IMR-90 (cell line): ENCODE measurements around the gene IFNGR1. TPM values are rescaled to one million over a fixed set of nuclear protein-coding genes. Genes with fewer than 3 reads are reported as not detected.

ENCODE experiments used
- ATAC-seq: fragments of 200-7000 bp; cut with Tn5 transposase; 2 replicates; pipeline ENCODE4 v1.9.1; 2020; ENCODE audit warnings: low read depth, mild to moderate bottlenecking, moderate library complexity
- BruUV-seq: library from RNA; stranded (reverse); fragments of 400-500 nt; replicated peaks from 2 replicates; lab custom pipeline; 2021; lab: Mats Ljungman, UMichigan
- CTCF ChIA-PET: fragments of 300-600 bp; formaldehyde crosslinking; extraction: SDS; loops from one replicate; lab custom pipeline; 2021; ENCODE audit warnings: antibody characterized with exemption; lab: Yijun Ruan, JAX
- POLR2A ChIA-PET: fragments of 300-600 bp; sonication (Branson Sonifier 250); formaldehyde crosslinking; loops from one replicate; lab custom pipeline; 2022; ENCODE audit warnings: antibody characterized with exemption; ENCODE audit not compliant: unreplicated experiment; lab: Charles Lee
- DNase-seq: peaks from one replicate; pipeline ENCODE4 v3.0.0; 2013
- H2AFZ ChIP-seq: replicated peaks from 2 replicates; pipeline ENCODE3; 2013; ENCODE audit warnings: low read length, mild to moderate bottlenecking; ENCODE audit not compliant: poor library complexity
- H2AK5ac ChIP-seq: 2 replicates; pipeline ENCODE4 v1.6.1; 2013; ENCODE audit warnings: low read depth, low read length, inconsistent platforms
- H2AK9ac ChIP-seq: replicated peaks from 2 replicates; pipeline ENCODE3; 2013; ENCODE audit warnings: mild to moderate bottlenecking, low read depth, low read length, moderate library complexity; ENCODE audit not compliant: poor library complexity
- H2BK120ac ChIP-seq: 2 replicates; pipeline ENCODE4 v1.6.1; 2013; ENCODE audit warnings: low read depth, low read length, inconsistent platforms
- H2BK15ac ChIP-seq: 3 replicates; pipeline ENCODE4 v1.6.1; 2013; ENCODE audit warnings: low read depth, low read length, inconsistent platforms
- H2BK20ac ChIP-seq: 2 replicates; pipeline ENCODE4 v1.6.1; 2013; ENCODE audit warnings: low read depth, mild to moderate bottlenecking, inconsistent platforms, low read length, moderate library complexity
- H2BK5ac ChIP-seq: 2 replicates; pipeline ENCODE4 v1.6.1; 2013; ENCODE audit warnings: mild to moderate bottlenecking, low read depth, low read length, inconsistent platforms; ENCODE audit not compliant: poor library complexity, severe bottlenecking
- H3K14ac ChIP-seq: replicated peaks from 2 replicates; pipeline ENCODE4 v1.6.1; 2013; ENCODE audit warnings: low read depth, low read length, inconsistent platforms
- H3K18ac ChIP-seq: 2 replicates; pipeline ENCODE4 v1.6.1; 2013; ENCODE audit warnings: low read depth, low read length, control low read depth
- H3K23ac ChIP-seq: 2 replicates; pipeline ENCODE4 v1.6.1; 2013; ENCODE audit warnings: low read depth, low read length, inconsistent platforms
- H3K27ac ChIP-seq: 2 replicates; pipeline ENCODE4 v1.5.1; 2013; ENCODE audit warnings: mild to moderate bottlenecking, control low read depth, low read length; ENCODE audit not compliant: insufficient read depth
- H3K27me3 ChIP-seq: 2 replicates; pipeline ENCODE4 v1.6.1; 2013; ENCODE audit warnings: low read length; ENCODE audit not compliant: control insufficient read depth, insufficient read depth
- H3K36me3 ChIP-seq: 2 replicates; pipeline ENCODE4 v1.6.1; 2013; ENCODE audit warnings: low read length, mixed read lengths; ENCODE audit not compliant: control insufficient read depth, insufficient read depth
- H3K4ac ChIP-seq: 2 replicates; pipeline ENCODE4 v1.6.1; 2013; ENCODE audit warnings: low read depth, low read length, inconsistent platforms
- H3K4me1 ChIP-seq: 2 replicates; pipeline ENCODE4 v1.6.1; 2013; ENCODE audit warnings: low read length, mixed read lengths; ENCODE audit not compliant: control insufficient read depth, insufficient read depth
- H3K4me2 ChIP-seq: 2 replicates; pipeline ENCODE4 v1.6.1; 2013; ENCODE audit warnings: low read depth, mild to moderate bottlenecking, control low read depth, low read length, moderate library complexity
- H3K4me3 ChIP-seq: 2 replicates; pipeline ENCODE4 v1.5.1; 2013; ENCODE audit warnings: low read depth, mild to moderate bottlenecking, control low read depth, low read length, moderate library complexity; ENCODE audit not compliant: insufficient read depth
- H3K56ac ChIP-seq: 2 replicates; pipeline ENCODE4 v1.6.1; 2013; ENCODE audit warnings: low read length, inconsistent platforms; ENCODE audit not compliant: insufficient read depth; ENCODE audit errors: extremely low read depth
- H3K79me1 ChIP-seq, 2 experiments: 2 replicates each; pipeline ENCODE4 v1.6.1; 2013; ENCODE audit warnings: low read length in 2 of 2, inconsistent platforms in 1 of 2, low read depth in 1 of 2
- H3K9ac ChIP-seq: 2 replicates; pipeline ENCODE4 v1.6.1; 2013; ENCODE audit warnings: low read depth, low read length, control low read depth
- H3K9me1 ChIP-seq: 2 replicates; pipeline ENCODE4 v1.6.1; 2013; ENCODE audit warnings: low read length, inconsistent platforms; ENCODE audit not compliant: insufficient read depth
- H3K9me3 ChIP-seq: 2 replicates; pipeline ENCODE4 v1.6.1; 2013; ENCODE audit warnings: low read length; ENCODE audit not compliant: control insufficient read depth, insufficient read depth
- H4K20me1 ChIP-seq: 2 replicates; pipeline ENCODE4 v1.6.1; 2013; ENCODE audit warnings: low read length, inconsistent platforms; ENCODE audit not compliant: insufficient read depth
- H4K5ac ChIP-seq: 2 replicates; pipeline ENCODE4 v1.6.1; 2013; ENCODE audit warnings: mild to moderate bottlenecking, low read depth, low read length, control low read depth
- H4K8ac ChIP-seq, 2 experiments: 2 replicates each; pipeline ENCODE4 v1.6.1; 2013; ENCODE audit warnings: low read depth in 2 of 2, low read length in 2 of 2, control low read depth in 1 of 2, inconsistent platforms in 1 of 2
- H4K91ac ChIP-seq: 2 replicates; pipeline ENCODE4 v1.6.1; 2013; ENCODE audit warnings: low read depth, low read length, inconsistent platforms; ENCODE audit not compliant: insufficient read depth
- BHLHE40 ChIP-seq: fragments of 150-350 bp; IDR thresholded peaks from 2 replicates; pipeline ENCODE4 v1.6.1; 2016; ENCODE audit warnings: mild to moderate bottlenecking, low read depth, low read length
- CEBPB ChIP-seq: IDR thresholded peaks from 2 replicates; pipeline ENCODE4 v1.6.1; 2012; ENCODE audit warnings: low read depth, low read length, improper control_type of control experiment
- FOS ChIP-seq: fragments of 150-350 bp; IDR thresholded peaks from 2 replicates; pipeline ENCODE4 v1.6.1; 2016; ENCODE audit warnings: low read depth, low read length
- MAFK ChIP-seq: IDR thresholded peaks from 2 replicates; pipeline ENCODE4 v1.6.1; 2012; ENCODE audit warnings: low read depth, low read length, improper control_type of control experiment
- MAZ ChIP-seq: IDR thresholded peaks from 2 replicates; pipeline ENCODE4 v1.6.1; 2012; ENCODE audit warnings: low read depth, mild to moderate bottlenecking, low read length, improper control_type of control experiment, moderate library complexity, borderline replicate concordance
- MXI1 ChIP-seq: IDR thresholded peaks from 2 replicates; pipeline ENCODE4 v1.6.1; 2012; ENCODE audit warnings: low read depth, mild to moderate bottlenecking, low read length, moderate library complexity, borderline replicate concordance
- NFE2L2 ChIP-seq: fragments of 150-350 bp; IDR thresholded peaks from 2 replicates; pipeline ENCODE4 v1.6.1; 2016; ENCODE audit warnings: low read depth, mild to moderate bottlenecking, low read length
- RAD21 ChIP-seq: IDR thresholded peaks from 2 replicates; pipeline ENCODE4 v1.6.1; 2012; ENCODE audit warnings: low read length, improper control_type of control experiment
- RCOR1 ChIP-seq: IDR thresholded peaks from 2 replicates; pipeline ENCODE4 v1.6.1; 2012; ENCODE audit warnings: mild to moderate bottlenecking, low read length, improper control_type of control experiment; ENCODE audit not compliant: insufficient replicate concordance
- RFX5 ChIP-seq: IDR thresholded peaks from 2 replicates; pipeline ENCODE4 v1.8.0; 2012; ENCODE audit warnings: low read depth, mild to moderate bottlenecking, low read length, moderate library complexity
- SMC3 ChIP-seq: fragments of 150-350 bp; IDR thresholded peaks from 2 replicates; pipeline ENCODE4 v1.6.1; 2016; ENCODE audit warnings: low read depth, mild to moderate bottlenecking, antibody characterized with exemption, low read length, moderate library complexity
- USF2 ChIP-seq: fragments of 150-350 bp; IDR thresholded peaks from 2 replicates; pipeline ENCODE4 v1.6.1; 2017; ENCODE audit warnings: mild to moderate bottlenecking, antibody characterized with exemption, low read length, low read depth
- WGBS, 2 experiments: methylation state at CpG; one replicate each; pipeline versions ENCODE4 v1.1.5 to v1.1.7; 2013; ENCODE audit warnings: missing lambda C conversion rate in 2 of 2; ENCODE audit not compliant: insufficient read length in 1 of 2; ENCODE audit errors: extremely low coverage in 2 of 2; 5-methylcytosine and 5-hydroxymethylcytosine counted together
- dilution Hi-C: fragments of 300-500 bp; cut with HindIII; formaldehyde crosslinking; loops from one replicate; pipeline ENCODE4 v1.14.3; 2018; ENCODE audit warnings: low sequenced_read_pairs; ENCODE audit not compliant: unreplicated experiment
- in situ Hi-C: fragments of 300-500 bp; cut with MboI; formaldehyde crosslinking; loops from 3 replicates; pipeline ENCODE4 v1.14.3; 2019; ENCODE audit warnings: low sequenced_read_pairs, inconsistent platforms, mixed read lengths
- intact Hi-C: fragments of 100-400 bp; cut with micrococcal nuclease; formaldehyde crosslinking; loops from 2 replicates; pipeline ENCODE4 v1.10.0; 2022
- polyA plus RNA-seq, 3 experiments: library from polyadenylated mRNA; depleted of rRNA; stranded (reverse); fragments of >200 nt; gene quantifications; 2 replicates each; pipeline ENCODE4 v1.2.3, GENCODE V29; 2012; ENCODE audit warnings: low replicate concordance in 1 of 3
- total RNA-seq: library from RNA; depleted of rRNA; stranded (reverse); fragments of >200 nt; gene quantifications from 2 replicates; pipeline ENCODE4 v1.2.3, GENCODE V29; 2012
- TF ChIP-seq, protein P1 (sequence below): conservative IDR thresholded peaks from 2 replicates; pipeline ENCODE4 v1.5.1; 2012; ENCODE audit warnings: mild to moderate bottlenecking, low read depth, low read length, improper control_type of control experiment

The IFNGR1 gene
- total and polyA plus RNA-seq, 2 of the 4 experiments (the other 2 are of a cell fraction) = 19.1 to 25.6 TPM

DNA sequence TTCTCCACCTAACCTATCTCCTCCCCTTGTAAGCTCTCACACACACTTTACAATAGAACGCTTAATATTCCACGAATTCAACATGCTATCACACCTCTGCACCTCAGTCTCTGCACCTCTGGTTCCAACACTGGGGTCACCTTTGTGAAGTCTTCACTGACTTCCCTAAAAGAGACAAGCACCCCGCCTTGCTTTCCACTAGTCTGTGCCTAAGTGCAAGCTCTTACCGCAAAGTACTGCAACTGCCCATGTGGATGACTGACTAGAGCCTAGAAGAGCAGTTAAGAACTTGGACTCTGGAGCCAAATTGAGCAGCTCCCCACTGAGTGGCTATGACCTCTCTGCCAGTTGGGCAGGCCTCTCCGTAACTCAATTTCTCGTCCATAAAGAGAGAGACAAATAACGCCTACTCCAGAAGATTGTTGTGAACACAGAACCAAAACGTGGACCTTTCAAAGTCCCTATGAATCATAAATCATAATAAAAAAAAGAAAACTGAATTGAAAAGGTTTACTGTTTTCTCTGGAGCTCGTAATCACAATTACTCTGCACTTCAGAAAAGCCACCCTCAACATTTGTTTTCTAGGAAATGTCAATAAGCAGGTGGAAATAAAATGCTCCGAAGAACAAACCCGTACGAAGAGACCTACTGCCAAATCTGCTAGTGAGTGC, 1.2 kb downstream of the IFNGR1 start (continued):
- no peak for TF ChIP-seq MAFK

GRCh38 chr6:137216875-137217553, 2.2 kb downstream of the IFNGR1 start:
- ChIA-PET POLR2A (no interaction called here), CTCF (no interaction called here)
- no peak overlapping the region for H4K5ac ChIP-seq
- H2AK9ac ChIP-seq = no peak overlapping the region
- no peak for DNase-seq
- H3K4me3 ChIP-seq = no peak overlapping the region
- no peaks in the 10 kb centered on the region for H3K9me3 ChIP-seq
- H3K36me3 ChIP-seq = no peaks in the 10 kb centered on the region
- H3K9ac ChIP-seq = no peak overlapping the region
- in situ Hi-C loops = no loop called here
- H4K91ac ChIP-seq = no peak overlapping the region
- no peak overlapping the region for H3K18ac ChIP-seq
- no peak overlapping the region for H4K8ac ChIP-seq
- H2BK20ac ChIP-seq = no peak overlapping the region
- peaks cover 21 to 41% of the 10 kb centered on the region in 2 experiments; a peak in 3 of 4 replicates for H3K79me1 ChIP-seq
- H2AFZ ChIP-seq = no peak overlapping the region
- peaks cover 4% of the 10 kb centered on the region for H3K9me1 ChIP-seq
- peaks cover 5% of the 10 kb centered on the region for H3K4me1 ChIP-seq
- WGBS, 2 experiments = 79% methylated on average over 5 of the region's 12 CpGs; no CpG with 5 or more reads in 1 of the 2 experiments
- intact Hi-C loops = no loop called here
- BruUV-seq = no TSS peak
- H3K27ac ChIP-seq = no peak overlapping the region
- H3K4ac ChIP-seq = no peak overlapping the region
- H4K20me1 ChIP-seq = peaks cover 34% of the 10 kb centered on the region
- H2BK5ac ChIP-seq = no peak overlapping the region
- dilution Hi-C loops = no loop called here
- H3K4me2 ChIP-seq = peak overlapping the region; percentile 12
- H3K56ac ChIP-seq = no peak overlapping the region
- H3K14ac ChIP-seq = no peak overlapping the region
- no peak overlapping the region for H3K23ac ChIP-seq
- no peak overlapping the region for H2BK15ac ChIP-seq
- H3K27me3 ChIP-seq = no peaks in the 10 kb centered on the region
- ATAC-seq = no peak
- no peak overlapping the region for H2BK120ac ChIP-seq
- H2AK5ac ChIP-seq = no peak overlapping the region
- TF ChIP-seq RCOR1 = no peak
- TF ChIP-seq RAD21 = no peak
- no peak for TF ChIP-seq CEBPB
- no peak for TF ChIP-seq RFX5
- no peak for TF ChIP-seq MAFK
- no peak for TF ChIP-seq SMC3
- no peak for TF ChIP-seq MXI1
- no peak for TF ChIP-seq BHLHE40
- TF ChIP-seq MAZ = no peak
- TF ChIP-seq FOS = no peak
- TF ChIP-seq, protein P1, sequence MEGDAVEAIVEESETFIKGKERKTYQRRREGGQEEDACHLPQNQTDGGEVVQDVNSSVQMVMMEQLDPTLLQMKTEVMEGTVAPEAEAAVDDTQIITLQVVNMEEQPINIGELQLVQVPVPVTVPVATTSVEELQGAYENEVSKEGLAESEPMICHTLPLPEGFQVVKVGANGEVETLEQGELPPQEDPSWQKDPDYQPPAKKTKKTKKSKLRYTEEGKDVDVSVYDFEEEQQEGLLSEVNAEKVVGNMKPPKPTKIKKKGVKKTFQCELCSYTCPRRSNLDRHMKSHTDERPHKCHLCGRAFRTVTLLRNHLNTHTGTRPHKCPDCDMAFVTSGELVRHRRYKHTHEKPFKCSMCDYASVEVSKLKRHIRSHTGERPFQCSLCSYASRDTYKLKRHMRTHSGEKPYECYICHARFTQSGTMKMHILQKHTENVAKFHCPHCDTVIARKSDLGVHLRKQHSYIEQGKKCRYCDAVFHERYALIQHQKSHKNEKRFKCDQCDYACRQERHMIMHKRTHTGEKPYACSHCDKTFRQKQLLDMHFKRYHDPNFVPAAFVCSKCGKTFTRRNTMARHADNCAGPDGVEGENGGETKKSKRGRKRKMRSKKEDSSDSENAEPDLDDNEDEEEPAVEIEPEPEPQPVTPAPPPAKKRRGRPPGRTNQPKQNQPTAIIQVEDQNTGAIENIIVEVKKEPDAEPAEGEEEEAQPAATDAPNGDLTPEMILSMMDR = no peak
- TF ChIP-seq NFE2L2 = no peak
- TF ChIP-seq USF2 = no peak
